ENCODE data around the gene S100A5.
"Not testable (repeated sequence)": the region's sequence is repeated elsewhere in the genome, so short reads cannot be mapped to it uniquely, and the experiment has no call there.

Gene S100A5

GRCh38 chr1:153533689-153534201 is 7.0 kb downstream of the S100A5 start:
- no peak for DNase-seq (ENCODE audit: low read depth in 2 of 2)

GRCh38 chr1:153532769-153533599 is 7.8 kb downstream of the S100A5 start:
- peak; percentile 44 to 66 for DNase-seq (ENCODE audit: low read depth in 2 of 2)

GRCh38 chr1:153532181-153532580 is 8.6 kb downstream of the S100A5 start:
- DNase-seq (ENCODE audit: low read depth in 2 of 2) = no peak

- no peak for DNase-seq (ENCODE audit: low read depth in 2 of 2)
Observed at GRCh38 chr1:153531638-153532037, 9.1 kb downstream of the S100A5 start.

GRCh38 chr1:153527683-153528040 is 13.1 kb downstream of the S100A5 start:
- DNase-seq (ENCODE audit: low read depth in 2 of 2) = no peak

GRCh38 chr1:153527023-153527682 is 13.6 kb downstream of the S100A5 start:
- DNase-seq (ENCODE audit: low read depth in 2 of 2) = no peak

- DNase-seq (ENCODE audit: low read depth in 2 of 2) = no peak
Observed at GRCh38 chr1:153526132-153526543, 14.6 kb downstream of the S100A5 start.

GRCh38 chr1:153525088-153525728 is 15.5 kb downstream of the S100A5 start:
- DNase-seq (ENCODE audit: low read depth in 2 of 2) = no peak

GRCh38 chr1:153522353-153523048 is 18.2 kb downstream of the S100A5 start:
- DNase-seq (ENCODE audit: low read depth in 2 of 2) = not testable (repeated sequence)

GRCh38 chr1:153521808-153522207 is 18.9 kb downstream of the S100A5 start:
- not testable (repeated sequence) for DNase-seq (ENCODE audit: low read depth in 2 of 2)

GRCh38 chr1:153520818-153521476 is 19.8 kb downstream of the S100A5 start:
- no peak for DNase-seq (ENCODE audit: low read depth in 2 of 2)

GRCh38 chr1:153520137-153520691 is 20.5 kb downstream of the S100A5 start:
- DNase-seq (ENCODE audit: low read depth in 2 of 2) = not testable (repeated sequence)

GRCh38 chr1:153519242-153519641 is 21.5 kb downstream of the S100A5 start:
- DNase-seq (ENCODE audit: low read depth in 2 of 2) = no peak

GRCh38 chr1:153515504-153516394 is 25.0 kb downstream of the S100A5 start:
- no peak for DNase-seq (ENCODE audit: low read depth in 2 of 2)

- no peak for DNase-seq (ENCODE audit: low read depth in 2 of 2)
Observed at GRCh38 chr1:153513666-153514065, 27.1 kb downstream of the S100A5 start.

GRCh38 chr1:153513023-153513422 is 27.7 kb downstream of the S100A5 start:
- DNase-seq (ENCODE audit: low read depth in 2 of 2) = no peak

GRCh38 chr1:153510984-153511410 is 29.7 kb downstream of the S100A5 start:
- peak; percentile 48 to 66 for DNase-seq (ENCODE audit: low read depth in 2 of 2)

GRCh38 chr1:153509729-153510354 is 30.9 kb downstream of the S100A5 start:
- peak in 1 of 2 donors; percentile 43 for DNase-seq (ENCODE audit: low read depth in 2 of 2)

GRCh38 chr1:153509036-153509435 is 31.7 kb downstream of the S100A5 start:
- DNase-seq (ENCODE audit: low read depth in 2 of 2) = no peak

Data from stimulated activated CD8-positive, alpha-beta memory T cell treated with anti-CD3 and anti-CD28 coated beads, Interleukin-2, amount 100 ng/mL, for 1 hour (primary cell).